Trophoblast cell (in vitro differentiated cells and primary cell): Measurements from ENCODE around the gene TMUB2. TPM values are rescaled to one million over a fixed set of nuclear protein-coding genes. Genes with fewer than 3 reads are reported as not detected.
"Not testable (repeated sequence)": the region's sequence is repeated elsewhere in the genome, so short reads cannot be mapped to it uniquely, and the experiment has no call there.

Source experiments
- DNase-seq, 2 donors: peaks; one replicate each; pipeline ENCODE4 v3.0.0-alpha.2; 2016
- H2AFZ ChIP-seq: 2 replicates; pipeline ENCODE4 v1.6.1; 2013; ENCODE audit warnings: low read length, moderate library complexity, mild to moderate bottlenecking; ENCODE audit not compliant: insufficient read depth, poor library complexity
- H2AK5ac ChIP-seq: 2 replicates; pipeline ENCODE4 v1.6.1; 2013; ENCODE audit warnings: mild to moderate bottlenecking, low read length
- H2BK120ac ChIP-seq: 2 replicates; pipeline ENCODE4 v1.6.1; 2013; ENCODE audit warnings: low read length, mild to moderate bottlenecking, moderate library complexity; ENCODE audit not compliant: insufficient read depth, poor library complexity
- H2BK12ac ChIP-seq: 2 replicates; pipeline ENCODE4 v1.6.1; 2013; ENCODE audit warnings: mild to moderate bottlenecking, low read length, moderate library complexity
- H2BK5ac ChIP-seq: 2 replicates; pipeline ENCODE4 v1.6.1; 2013; ENCODE audit warnings: low read length, low read depth, moderate library complexity, mild to moderate bottlenecking; ENCODE audit not compliant: poor library complexity
- H3K14ac ChIP-seq: 2 replicates; pipeline ENCODE4 v1.6.1; 2013; ENCODE audit warnings: mild to moderate bottlenecking, low read length
- H3K18ac ChIP-seq: 2 replicates; pipeline ENCODE4 v1.6.1; 2013; ENCODE audit warnings: mild to moderate bottlenecking, low read length
- H3K23ac ChIP-seq: 2 replicates; pipeline ENCODE4 v1.6.1; 2013; ENCODE audit warnings: low read length
- H3K27ac ChIP-seq: 2 replicates; pipeline ENCODE4 v1.5.1; 2013; ENCODE audit warnings: low read depth, mild to moderate bottlenecking, inconsistent platforms, low read length, moderate library complexity
- H3K27me3 ChIP-seq: 2 replicates; pipeline ENCODE4 v1.6.1; 2013; ENCODE audit warnings: inconsistent platforms, mild to moderate bottlenecking, low read length, moderate library complexity; ENCODE audit not compliant: insufficient read depth
- H3K36me3 ChIP-seq, 2 experiments: 1 replicate in 1 of 2; 2 replicates in 1 of 2; pipeline ENCODE4 v1.6.1; 2013; ENCODE audit warnings: low read length in 2 of 2, mild to moderate bottlenecking in 2 of 2, moderate library complexity in 1 of 2; ENCODE audit not compliant: insufficient read depth in 2 of 2, control insufficient read depth in 1 of 2
- H3K4ac ChIP-seq: 2 replicates; pipeline ENCODE4 v1.6.1; 2013; ENCODE audit warnings: low read depth, mild to moderate bottlenecking, low read length, moderate library complexity
- H3K4me1 ChIP-seq, 2 experiments: 1 replicate in 1 of 2; 2 replicates in 1 of 2; pipeline ENCODE4 v1.6.1; 2013; ENCODE audit warnings: low read length in 2 of 2, mild to moderate bottlenecking in 2 of 2, moderate library complexity in 1 of 2; ENCODE audit not compliant: insufficient read depth in 2 of 2, control insufficient read depth in 1 of 2
- H3K4me2 ChIP-seq: 2 replicates; pipeline ENCODE4 v1.6.1; 2013; ENCODE audit warnings: inconsistent platforms, mild to moderate bottlenecking, low read length, moderate library complexity
- H3K4me3 ChIP-seq: 2 replicates; pipeline ENCODE4 v1.5.1; 2013; ENCODE audit warnings: mild to moderate bottlenecking, low read depth, low read length, inconsistent platforms
- H3K79me1 ChIP-seq: one replicate; pipeline ENCODE4 v1.6.1; 2013; ENCODE audit warnings: low read length
- H3K79me2 ChIP-seq: 2 replicates; pipeline ENCODE4 v1.6.1; 2013; ENCODE audit warnings: low read length, mild to moderate bottlenecking; ENCODE audit not compliant: control insufficient read depth, insufficient read depth, poor library complexity
- H3K9ac ChIP-seq: 2 replicates; pipeline ENCODE4 v1.6.1; 2013; ENCODE audit warnings: mild to moderate bottlenecking, low read length
- H3K9me3 ChIP-seq: 2 replicates; pipeline ENCODE4 v1.6.1; 2013; ENCODE audit warnings: low read depth, mild to moderate bottlenecking, control low read depth, inconsistent platforms, low read length; ENCODE audit not compliant: insufficient read depth
- H4K12ac ChIP-seq: 2 replicates; pipeline ENCODE4 v1.6.1; 2013; ENCODE audit warnings: low read depth, mild to moderate bottlenecking, low read length, moderate library complexity
- H4K8ac ChIP-seq: 2 replicates; pipeline ENCODE4 v1.6.1; 2013; ENCODE audit warnings: low read depth, mild to moderate bottlenecking, low read length, moderate library complexity
- H4K91ac ChIP-seq: one replicate; pipeline ENCODE4 v1.6.1; 2013; ENCODE audit warnings: low read depth, mild to moderate bottlenecking, low read length, moderate library complexity
- WGBS: extraction: QIAGEN DNeasy Blood & Tissue Kit; methylation state at CpG from one replicate; pipeline ENCODE4 v1.1.7; 2013; ENCODE audit warnings: missing lambda C conversion rate; ENCODE audit not compliant: insufficient read length, insufficient coverage; ENCODE audit errors: extremely low coverage; 5-methylcytosine and 5-hydroxymethylcytosine counted together
- polyA plus RNA-seq: library from polyadenylated mRNA; stranded (reverse); fragments of 200-250 nt; gene quantifications from 2 replicates; pipeline ENCODE4 v1.2.3, GENCODE V29; 2013

Gene TMUB2
- polyA plus RNA-seq, result 36.3 and 39.2 TPM in 2 replicates

- Histone ChIP-seq H2BK5ac (peak within 1 kb of the TSS; percentile 93), H3K4ac (peak within 1 kb of the TSS; percentile 69), H3K23ac (no peak within 1 kb of the TSS), H4K12ac (peak within 1 kb of the TSS; percentile 78), H3K27me3 (no peaks in the 10 kb centered on the region), H2AFZ (peak within 1 kb of the TSS; percentile 82), H3K36me3 (peaks cover 34 to 37% of the 10 kb centered on the region in 2 experiments), H3K9me3 (no peaks in the 10 kb centered on the region), H3K4me2 (peak within 1 kb of the TSS; percentile 85), H3K79me1 (peaks cover 9% of the 10 kb centered on the region), H2BK12ac (peak within 1 kb of the TSS; percentile 29), H2AK5ac (peak within 1 kb of the TSS; percentile 88), H4K8ac (peak within 1 kb of the TSS; percentile 99), H3K79me2 (peaks cover 10% of the 10 kb centered on the region), H3K4me3 (peak within 1 kb of the TSS; percentile 95), H3K14ac (peak within 1 kb of the TSS; percentile 91), H3K27ac (peak within 1 kb of the TSS; percentile 89), H2BK120ac (peak within 1 kb of the TSS; percentile 87), H3K9ac (peak within 1 kb of the TSS; percentile 98), H4K91ac (peak within 1 kb of the TSS; percentile 96), H3K4me1 (peaks cover 0 to 7% of the 10 kb centered on the region in 2 experiments), H3K18ac (peak within 1 kb of the TSS; percentile 98)
- peak; percentile 99 for DNase-seq
- no CpG with 5 or more reads among the region's 50 CpGs for WGBS
Measured at GRCh38 chr17:44186307-44187130, at the start of gene TMUB2. TSS of gene TMUB2 (plus strand) at chr17:44186972. CDS start at chr17:44187709, 737 bp downstream.

DNA sequence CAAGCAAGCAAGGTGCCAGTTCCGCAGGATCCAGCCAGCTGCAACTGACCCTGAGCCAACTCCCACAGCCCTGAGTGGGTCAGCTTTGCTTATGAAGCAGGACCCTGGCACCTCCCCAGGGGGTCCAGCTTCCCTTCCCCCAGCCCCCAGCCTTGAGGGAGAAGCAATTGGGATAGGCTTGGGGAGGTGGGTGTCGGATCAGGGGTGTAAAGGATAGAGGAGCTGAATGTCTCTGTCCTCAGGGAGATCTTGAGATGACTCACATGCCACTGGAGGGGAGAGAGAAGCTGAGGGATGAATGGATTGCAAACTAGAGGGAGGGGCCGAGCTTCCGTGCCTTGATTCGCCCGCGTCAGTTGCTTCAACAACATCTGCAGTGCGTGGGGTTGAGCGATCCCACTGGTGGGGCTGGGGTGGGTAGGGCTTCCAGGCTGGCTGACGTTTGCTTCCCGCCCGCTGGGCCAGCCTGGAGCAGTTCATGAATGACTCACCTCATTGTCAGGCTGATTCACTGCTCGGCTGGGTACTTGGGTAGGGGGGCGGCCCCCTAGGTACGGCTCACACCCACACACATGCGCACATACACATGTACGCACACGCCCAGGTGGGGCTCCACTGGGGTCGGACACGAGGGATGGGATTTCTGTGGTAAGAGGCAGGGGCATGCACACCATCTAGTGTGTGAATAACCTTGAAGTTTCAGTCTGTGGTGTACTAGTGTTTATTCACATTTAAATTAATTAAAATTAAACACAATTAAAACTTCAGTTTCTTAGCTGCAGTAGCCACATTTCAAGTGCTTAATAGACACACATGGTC, 48.7 kb upstream of the TMUB2 start:
- H3K79me1 ChIP-seq, result peaks cover 8% of the 10 kb centered on the region
- peak; percentile 97 to 99 for DNase-seq
- peak overlapping the region; percentile 6 for H2AK5ac ChIP-seq
- peak overlapping the region; percentile 13 for H3K4ac ChIP-seq
- peak overlapping the region; percentile 46 for H2BK12ac ChIP-seq
- H3K23ac ChIP-seq, result no peak overlapping the region
- peak overlapping the region; percentile 45 for H2BK120ac ChIP-seq
- H3K79me2 ChIP-seq, result peaks cover 4% of the 10 kb centered on the region
- H3K4me2 ChIP-seq, result peak overlapping the region; percentile 63
- H2AFZ ChIP-seq, result peak overlapping the region; percentile 65
- H3K4me1 ChIP-seq, result peaks cover 9 to 12% of the 10 kb centered on the region in 2 experiments
- no peaks in the 10 kb centered on the region for H3K27me3 ChIP-seq
- no CpG with 5 or more reads among the region's 20 CpGs for WGBS
- peak overlapping the region; percentile 15 for H3K27ac ChIP-seq
- no peak overlapping the region for H4K12ac ChIP-seq
- peak overlapping the region; percentile 8 for H3K9ac ChIP-seq
- H3K36me3 ChIP-seq, result no peaks in the 10 kb centered on the region
- H3K4me3 ChIP-seq, result no peak overlapping the region
- peak overlapping the region; percentile 56 for H4K91ac ChIP-seq
- peak overlapping the region; percentile 18 for H2BK5ac ChIP-seq
- H3K14ac ChIP-seq, result peak overlapping the region; percentile 16
- no peaks in the 10 kb centered on the region for H3K9me3 ChIP-seq
- H3K18ac ChIP-seq, result peak overlapping the region; percentile 36
- peak overlapping the region; percentile 24 for H4K8ac ChIP-seq

DNA sequence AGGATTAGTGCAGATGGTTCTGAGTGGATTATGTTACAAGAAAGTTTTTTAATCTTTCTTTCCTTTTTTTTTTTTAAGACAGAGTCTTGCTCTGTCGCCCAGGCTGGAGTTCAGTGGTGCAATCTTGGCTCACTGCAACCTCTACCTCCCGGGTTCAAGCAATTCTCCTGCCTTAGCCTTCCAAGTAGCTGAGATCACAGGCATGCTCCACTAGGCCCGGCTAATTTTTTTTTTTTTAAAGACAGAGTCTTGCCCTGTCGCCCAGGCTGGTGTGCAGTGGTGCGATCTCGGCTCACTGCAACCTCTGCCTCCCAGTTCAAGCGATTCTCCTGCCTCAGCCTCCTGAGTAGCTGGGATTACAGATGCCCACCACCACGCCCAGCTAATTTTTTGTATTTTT, 42.9 kb upstream of the TMUB2 start:
- H3K14ac ChIP-seq, DNase-seq, H3K79me1 ChIP-seq, H3K4me3 ChIP-seq, H4K91ac ChIP-seq, H3K4ac ChIP-seq, H3K27me3 ChIP-seq, H3K4me1 ChIP-seq, H3K9ac ChIP-seq, H2BK120ac ChIP-seq, H2AK5ac ChIP-seq, H2BK12ac ChIP-seq, H3K18ac ChIP-seq, H4K12ac ChIP-seq, H3K79me2 ChIP-seq, H2BK5ac ChIP-seq, H3K27ac ChIP-seq, H4K8ac ChIP-seq, H3K4me2 ChIP-seq, H3K23ac ChIP-seq, H3K9me3 ChIP-seq, H2AFZ ChIP-seq: not testable (repeated sequence)
- peaks cover 19 to 20% of the 10 kb centered on the region in 2 experiments for H3K36me3 ChIP-seq
- WGBS, result no CpG with 5 or more reads among the region's 8 CpGs

- Histone ChIP-seq H3K36me3 (peaks cover 23 to 24% of the 10 kb centered on the region in 2 experiments), H3K4me3 (no peak overlapping the region)
- WGBS, result no CpG with 5 or more reads among the region's 7 CpGs
Measured at GRCh38 chr17:44144966-44145739, 41.6 kb upstream of the TMUB2 start.

More at GRCh38 chr17:44144966-44145739, 41.6 kb upstream of the TMUB2 start:
- Histone ChIP-seq H2AFZ (no peak overlapping the region), H4K12ac (no peak overlapping the region), H3K23ac (no peak overlapping the region), H2BK12ac (no peak overlapping the region), H3K27ac (no peak overlapping the region), H3K79me2 (peaks cover 4% of the 10 kb centered on the region), H2BK5ac (no peak overlapping the region), H3K4me2 (no peak overlapping the region), H3K9ac (no peak overlapping the region), H4K91ac (no peak overlapping the region), H3K27me3 (no peaks in the 10 kb centered on the region), H3K4me1 (peaks cover 7 to 8% of the 10 kb centered on the region in 2 experiments), H2AK5ac (no peak overlapping the region), H3K14ac (no peak overlapping the region), H2BK120ac (no peak overlapping the region), H3K4ac (no peak overlapping the region), H3K18ac (no peak overlapping the region), H3K9me3 (no peaks in the 10 kb centered on the region), H3K79me1 (peaks cover 4% of the 10 kb centered on the region), H4K8ac (no peak overlapping the region)
- DNase-seq, result peak in 1 of 2 donors; percentile 52
